ENCODE measurements around the gene TMEM181. TPM values are rescaled to one million over a fixed set of nuclear protein-coding genes. Genes with fewer than 3 reads are reported as not detected.
A peak's percentile ranks its signal among the peaks of the same experiment; 100 is the strongest.
"Not testable (repeated sequence)": the region's sequence is repeated elsewhere in the genome, so short reads cannot be mapped to it uniquely, and the experiment has no call there.

Gene TMEM181
- total RNA-seq = 41.7 and 55.5 TPM in 2 replicates

GRCh38 chr6:158559895-158560835 lies at the start of gene TMEM181:
Gene TMEM181, plus strand, starts transcription at chr6:158560091. Its CDS starts 134 bp downstream, at chr6:158560225.
- peak; percentile 37 for DNase-seq (ENCODE audit: low read depth, low spot score)

GRCh38 chr6:158512809-158513208 lies 47.1 kb upstream of the TMEM181 start:
- DNase-seq (ENCODE audit: low read depth, low spot score) = no peak

GRCh38 chr6:158514176-158514575 lies 45.7 kb upstream of the TMEM181 start:
- no peak for DNase-seq (ENCODE audit: low read depth, low spot score)

GRCh38 chr6:158514991-158515390 lies 44.9 kb upstream of the TMEM181 start:
- DNase-seq (ENCODE audit: low read depth, low spot score) = no peak

GRCh38 chr6:158516098-158516497 lies 43.8 kb upstream of the TMEM181 start:
- DNase-seq (ENCODE audit: low read depth, low spot score) = no peak

GRCh38 chr6:158517038-158517437 lies 42.9 kb upstream of the TMEM181 start:
- DNase-seq (ENCODE audit: low read depth, low spot score) = no peak

GRCh38 chr6:158517581-158517980 lies 42.3 kb upstream of the TMEM181 start:
- DNase-seq (ENCODE audit: low read depth, low spot score) = no peak

- peak; percentile 26 for DNase-seq (ENCODE audit: low read depth, low spot score)
Measured at GRCh38 chr6:158518191-158519127, 41.4 kb upstream of the TMEM181 start.

- DNase-seq (ENCODE audit: low read depth, low spot score) = no peak
Measured at GRCh38 chr6:158519300-158519699, 40.6 kb upstream of the TMEM181 start.

GRCh38 chr6:158519761-158520160 lies 40.1 kb upstream of the TMEM181 start:
- DNase-seq (ENCODE audit: low read depth, low spot score) = no peak

- not testable (repeated sequence) for DNase-seq (ENCODE audit: low read depth, low spot score)
Measured at GRCh38 chr6:158520975-158521374, 38.9 kb upstream of the TMEM181 start.

- no peak for DNase-seq (ENCODE audit: low read depth, low spot score)
Measured at GRCh38 chr6:158521759-158522158, 38.1 kb upstream of the TMEM181 start.

GRCh38 chr6:158522616-158523015 lies 37.3 kb upstream of the TMEM181 start:
- DNase-seq (ENCODE audit: low read depth, low spot score) = no peak

- DNase-seq (ENCODE audit: low read depth, low spot score) = no peak
Measured at GRCh38 chr6:158524311-158524710, 35.6 kb upstream of the TMEM181 start.

GRCh38 chr6:158527858-158528257 lies 32.0 kb upstream of the TMEM181 start:
- not testable (repeated sequence) for DNase-seq (ENCODE audit: low read depth, low spot score)

GRCh38 chr6:158528826-158529225 lies 31.1 kb upstream of the TMEM181 start:
- DNase-seq (ENCODE audit: low read depth, low spot score) = no peak

- DNase-seq (ENCODE audit: low read depth, low spot score) = no peak
Measured at GRCh38 chr6:158529629-158530028, 30.3 kb upstream of the TMEM181 start.

GRCh38 chr6:158531566-158531965 lies 28.3 kb upstream of the TMEM181 start:
- DNase-seq (ENCODE audit: low read depth, low spot score) = no peak

GRCh38 chr6:158531970-158532369 lies 27.9 kb upstream of the TMEM181 start:
- no peak for DNase-seq (ENCODE audit: low read depth, low spot score)

GRCh38 chr6:158536084-158536890 lies 23.6 kb upstream of the TMEM181 start:
- peak; percentile 11 for DNase-seq (ENCODE audit: low read depth, low spot score)

All from pulmonary artery endothelial cell (primary cell).